Cardiac septum (tissue), 1 donor: ENCODE measurements around the gene PCDHA3. TPM values are rescaled to one million over a fixed set of nuclear protein-coding genes. Genes with fewer than 3 reads are reported as not detected.
"Not testable (repeated sequence)": the region's sequence is repeated elsewhere in the genome, so short reads cannot be mapped to it uniquely, and the experiment has no call there.

Experiments used
- DNase-seq: peaks from one replicate; pipeline ENCODE4 v3.0.0-alpha.2; 2020; ENCODE audit warnings: low spot score
- intact Hi-C: fragments of 100-400 bp; cut with DNase I; formaldehyde crosslinking; loops from one replicate; pipeline ENCODE4 v1.14.0; 2022
- long read RNA-seq: library from polyadenylated mRNA; unstranded; transcript quantifications from one replicate; pipeline ENCODE4 v2.0.0, GENCODE V29; 2021
- total RNA-seq: library from RNA; stranded (reverse); fragmentation: NEBNext Ultra II Directional; extraction: Animal tissue kit (Norgen Biotek cat#: 25700); gene quantifications from one replicate; pipeline ENCODE4 v1.2.1, GENCODE V29; 2021
- donor health status: DM: no; HTN: no; CAD: no.

Gene PCDHA3
- total RNA-seq, result 0.11 TPM
- long read RNA-seq, result 0 reads

DNA sequence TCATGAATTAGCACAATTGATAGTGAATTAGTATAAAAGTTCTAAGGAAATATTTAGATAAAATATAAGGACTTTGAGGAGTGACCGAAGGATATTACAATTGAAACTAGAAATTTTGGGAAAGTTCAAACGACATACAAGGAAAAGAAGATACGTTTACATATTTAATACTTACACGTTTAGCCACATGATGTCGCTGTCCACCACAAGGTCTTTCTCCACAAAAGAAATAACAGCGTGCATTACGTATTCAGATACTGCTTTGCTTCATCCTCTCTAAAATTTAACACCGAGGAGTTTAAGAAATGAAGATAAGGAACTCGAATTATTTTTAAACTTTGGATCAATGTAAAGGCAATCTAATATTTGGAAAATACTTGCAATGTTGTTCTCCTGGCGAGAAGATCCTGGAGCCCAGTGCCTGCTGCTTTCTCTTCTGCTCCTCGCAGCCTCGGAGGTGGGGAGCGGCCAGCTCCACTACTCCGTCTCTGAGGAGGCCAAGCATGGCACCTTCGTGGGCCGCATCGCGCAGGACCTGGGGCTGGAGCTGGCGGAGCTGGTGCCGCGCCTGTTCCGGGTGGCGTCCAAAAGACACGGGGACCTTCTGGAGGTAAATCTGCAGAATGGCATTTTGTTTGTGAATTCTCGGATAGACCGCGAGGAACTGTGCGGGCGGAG is at the start of gene PCDHA3:
PCDHA3 (plus strand) TSS at position 242 of the 678 bp plus-strand sequence.
- no peak for DNase-seq
- intact Hi-C loops, result no loop called here

DNA sequence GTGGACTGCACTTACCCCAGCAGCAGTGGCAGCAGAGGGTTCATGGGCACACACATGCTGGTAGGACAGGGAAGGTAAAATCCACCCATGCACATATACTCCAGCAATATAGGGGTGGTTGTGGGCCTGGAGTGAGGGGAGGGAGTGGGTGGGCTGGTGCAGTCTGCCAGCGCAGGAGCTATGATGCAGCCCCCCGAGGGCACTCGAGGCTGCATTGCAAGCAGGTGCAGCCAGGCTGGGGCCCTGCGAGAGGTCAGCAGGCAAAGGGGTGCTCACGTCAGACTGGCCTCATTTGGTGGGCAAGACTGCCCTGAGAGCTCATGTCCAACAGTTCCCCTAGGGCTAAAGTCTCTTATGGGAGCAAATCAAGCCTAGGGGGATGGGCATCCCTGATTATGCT is 47.3 kb upstream of the PCDHA3 start:
- intact Hi-C loops, result no loop called here
- DNase-seq, result no peak

DNA sequence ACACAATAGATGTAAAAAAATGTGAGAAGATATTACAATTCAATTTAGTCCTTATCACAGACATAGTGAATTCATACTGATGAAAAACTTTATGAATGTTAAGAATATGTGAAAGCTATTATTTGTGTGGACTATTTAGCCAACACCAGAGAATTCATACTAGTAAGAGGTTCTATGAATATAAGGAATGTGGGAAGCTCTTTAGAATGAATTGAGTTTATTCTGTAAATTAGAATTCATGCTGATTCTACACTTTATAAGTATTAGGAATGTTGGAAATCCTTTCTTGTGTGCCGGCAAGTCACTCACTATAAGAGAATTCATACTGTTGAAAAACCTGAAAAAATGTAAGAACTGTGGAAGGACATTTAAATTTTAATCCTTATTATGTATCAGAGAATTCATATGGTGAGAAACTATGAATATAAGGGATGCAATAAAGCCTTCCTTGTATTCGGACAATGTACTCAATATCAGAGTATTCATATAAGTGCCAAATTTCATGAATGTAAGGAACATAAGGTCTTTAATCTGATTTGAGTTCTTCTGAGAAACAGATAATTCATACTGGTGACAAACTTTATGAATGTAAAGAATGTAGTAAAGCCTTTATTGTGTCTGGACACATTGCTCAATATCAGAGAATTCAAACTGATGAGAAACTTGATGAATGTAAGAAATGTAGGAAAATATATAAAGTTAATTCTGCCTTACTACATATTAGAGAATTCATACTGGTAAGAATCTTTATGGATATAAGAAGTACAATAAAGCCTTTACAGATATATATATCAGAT is 36.5 kb upstream of the PCDHA3 start:
- no peak for DNase-seq
- intact Hi-C loops, result no loop called here

DNA sequence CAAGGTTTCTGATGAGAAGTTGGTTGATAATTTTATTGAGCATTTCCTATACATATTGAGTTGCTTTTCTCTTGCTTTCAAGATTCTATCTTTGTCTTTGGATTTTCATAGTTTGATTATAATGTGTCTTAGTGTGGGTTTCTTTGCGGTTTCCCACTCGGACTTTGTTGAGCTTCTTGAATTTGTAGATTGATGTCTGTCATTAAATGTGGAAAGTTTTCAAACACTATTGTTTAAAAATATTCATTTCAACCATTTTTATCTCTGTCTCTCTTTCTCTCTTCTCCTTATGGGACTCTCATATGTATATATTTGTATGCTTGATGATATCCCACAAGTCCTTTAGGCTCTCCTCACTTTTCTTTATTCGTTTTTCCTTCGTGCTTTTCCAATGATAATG is 33.4 kb upstream of the PCDHA3 start:
- DNase-seq, result no peak
- intact Hi-C loops, result no loop called here

DNA sequence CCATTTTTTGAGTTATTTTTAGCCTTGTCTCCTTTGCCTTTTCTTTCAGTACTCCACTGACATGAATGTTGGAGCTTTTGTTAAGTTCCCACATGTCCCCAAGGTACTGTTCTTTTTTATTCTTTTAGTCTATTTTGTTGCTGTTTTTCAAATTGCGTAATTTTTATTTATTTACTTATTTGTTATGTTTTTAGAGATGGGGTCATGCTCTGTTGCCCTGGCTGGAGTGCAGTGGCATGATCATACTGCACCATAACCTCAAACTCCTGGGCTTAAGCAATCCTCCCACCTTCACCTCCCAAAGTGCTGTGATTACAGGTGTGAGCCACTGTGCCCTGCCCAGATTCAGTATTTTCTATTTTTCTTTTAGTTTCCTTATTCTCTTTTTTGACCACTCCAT is 20.3 kb upstream of the PCDHA3 start:
- intact Hi-C loops, result no loop called here
- no peak for DNase-seq

DNA sequence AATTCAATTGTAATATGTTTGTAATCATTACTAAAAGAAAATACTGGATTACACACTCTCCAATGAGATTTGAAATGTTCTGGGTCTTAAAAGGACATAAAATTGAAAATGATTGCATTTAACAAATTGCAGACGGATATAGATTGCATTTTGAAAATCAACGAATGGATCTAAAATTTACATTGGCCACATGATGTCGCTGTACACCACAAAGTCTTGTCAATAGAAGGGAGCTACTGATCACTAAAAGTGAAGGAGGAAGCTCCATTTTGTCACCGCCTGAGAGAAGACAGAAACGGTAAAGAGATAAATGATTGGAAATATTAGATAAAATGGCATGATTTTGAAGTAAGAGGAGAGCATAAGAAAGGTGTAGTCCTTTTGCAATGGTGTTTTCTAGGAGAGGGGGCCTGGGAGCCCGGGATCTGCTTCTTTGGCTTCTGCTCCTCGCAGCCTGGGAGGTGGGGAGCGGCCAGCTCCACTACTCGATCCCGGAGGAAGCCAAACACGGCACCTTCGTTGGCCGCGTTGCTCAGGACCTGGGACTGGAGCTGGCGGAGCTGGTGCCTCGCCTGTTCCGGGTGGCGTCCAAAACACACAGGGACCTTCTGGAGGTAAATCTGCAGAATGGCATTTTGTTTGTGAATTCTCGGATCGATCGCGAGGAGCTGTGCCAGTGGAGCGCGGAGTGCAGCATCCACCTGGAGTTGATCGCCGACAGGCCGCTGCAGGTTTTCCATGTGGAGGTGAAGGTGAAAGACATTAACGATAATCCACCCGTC is 14.8 kb upstream of the PCDHA3 start, which contains the start of gene PCDHA1:
PCDHA1 (plus strand) TSS at position 236 of the 782 bp plus-strand sequence.
- intact Hi-C loops, result no loop called here
- DNase-seq, result no peak

DNA sequence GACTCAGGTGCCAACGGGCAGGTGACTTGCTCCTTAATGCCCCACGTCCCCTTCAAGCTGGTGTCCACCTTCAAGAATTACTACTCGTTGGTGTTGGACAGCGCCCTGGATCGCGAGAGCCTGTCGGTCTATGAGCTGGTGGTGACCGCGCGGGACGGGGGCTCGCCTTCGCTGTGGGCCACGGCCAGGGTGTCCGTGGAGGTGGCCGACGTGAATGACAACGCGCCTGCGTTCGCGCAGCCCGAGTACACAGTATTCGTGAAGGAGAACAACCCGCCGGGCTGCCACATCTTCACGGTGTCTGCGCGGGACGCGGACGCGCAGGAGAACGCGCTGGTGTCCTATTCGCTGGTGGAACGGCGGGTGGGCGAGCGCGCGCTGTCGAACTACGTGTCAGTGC is 13.4 kb upstream of the PCDHA3 start:
- DNase-seq, intact Hi-C loops: not testable (repeated sequence)

DNA sequence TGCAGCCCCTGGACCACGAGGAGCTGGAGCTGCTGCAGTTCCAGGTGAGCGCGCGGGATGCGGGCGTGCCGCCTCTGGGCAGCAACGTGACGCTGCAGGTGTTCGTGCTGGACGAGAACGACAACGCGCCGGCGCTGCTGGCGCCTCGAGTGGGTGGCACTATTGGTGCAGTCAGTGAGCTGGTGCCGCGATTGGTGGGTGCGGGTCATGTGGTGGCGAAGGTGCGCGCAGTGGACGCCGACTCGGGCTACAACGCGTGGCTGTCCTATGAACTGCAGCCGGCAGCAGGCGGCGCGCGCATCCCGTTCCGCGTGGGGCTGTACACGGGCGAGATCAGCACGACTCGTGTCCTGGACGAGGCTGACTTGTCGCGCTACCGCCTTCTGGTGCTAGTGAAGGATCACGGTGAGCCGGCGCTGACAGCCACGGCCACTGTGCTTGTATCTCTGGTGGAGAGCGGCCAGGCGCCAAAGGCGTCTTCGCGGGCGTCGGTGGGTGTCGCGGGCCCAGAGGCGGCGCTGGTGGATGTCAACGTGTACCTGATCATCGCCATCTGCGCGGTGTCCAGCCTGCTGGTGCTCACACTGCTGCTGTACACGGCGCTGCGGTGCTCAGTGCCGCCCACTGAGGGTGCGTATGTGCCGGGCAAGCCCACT is 12.9 kb upstream of the PCDHA3 start:
- intact Hi-C loops, DNase-seq: not testable (repeated sequence)

DNA sequence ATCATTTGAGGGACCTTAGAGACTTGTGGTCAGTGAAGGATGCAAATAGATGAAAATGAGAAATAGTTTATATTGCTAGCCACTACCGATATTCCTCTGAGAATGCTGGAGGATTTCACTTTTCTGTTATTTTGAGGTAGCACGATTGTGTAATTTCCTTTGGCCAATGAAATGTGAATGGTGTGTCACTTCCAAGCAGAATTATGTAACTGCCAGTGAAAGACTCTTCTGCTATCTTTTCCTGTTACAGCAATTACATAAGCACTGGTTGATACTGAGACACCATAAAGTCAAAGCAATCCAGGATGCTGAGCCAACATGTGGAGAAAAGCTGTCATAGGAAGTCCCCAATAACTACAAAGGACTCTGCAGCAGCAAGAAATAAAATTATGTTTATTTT is 9.8 kb upstream of the PCDHA3 start:
- DNase-seq, result no peak
- intact Hi-C loops, result no loop called here

DNA sequence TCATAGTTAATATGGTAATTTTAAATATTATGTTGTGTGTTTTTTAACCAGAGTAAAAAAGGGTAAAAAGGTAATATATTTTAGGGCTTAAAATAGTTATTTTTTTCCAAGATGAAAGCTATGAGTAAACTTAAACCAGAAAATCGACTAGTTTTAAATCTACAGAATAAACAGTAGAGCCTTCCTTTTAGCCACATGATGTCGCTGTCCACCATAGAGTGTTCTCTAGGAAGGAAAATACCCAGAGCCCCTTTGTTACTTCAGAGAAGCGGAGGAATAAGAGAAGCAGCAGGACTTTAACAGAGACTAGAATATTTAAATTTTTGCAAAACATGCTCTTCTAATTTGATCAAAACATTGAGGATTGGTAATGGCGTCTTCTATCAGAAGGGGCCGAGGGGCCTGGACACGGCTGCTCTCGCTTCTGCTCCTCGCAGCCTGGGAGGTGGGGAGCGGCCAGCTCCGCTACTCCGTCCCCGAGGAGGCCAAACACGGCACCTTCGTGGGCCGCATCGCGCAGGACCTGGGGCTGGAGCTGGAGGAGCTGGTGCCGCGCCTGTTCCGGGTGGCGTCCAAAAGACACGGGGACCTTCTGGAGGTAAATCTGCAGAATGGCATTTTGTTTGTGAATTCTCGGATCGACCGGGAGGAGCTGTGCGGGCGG is 6.1 kb upstream of the PCDHA3 start, which contains the start of gene PCDHA2:
PCDHA2 (plus strand) TSS at position 258 of the 664 bp plus-strand sequence.
- DNase-seq, result no peak
- intact Hi-C loops, result no loop called here

DNA sequence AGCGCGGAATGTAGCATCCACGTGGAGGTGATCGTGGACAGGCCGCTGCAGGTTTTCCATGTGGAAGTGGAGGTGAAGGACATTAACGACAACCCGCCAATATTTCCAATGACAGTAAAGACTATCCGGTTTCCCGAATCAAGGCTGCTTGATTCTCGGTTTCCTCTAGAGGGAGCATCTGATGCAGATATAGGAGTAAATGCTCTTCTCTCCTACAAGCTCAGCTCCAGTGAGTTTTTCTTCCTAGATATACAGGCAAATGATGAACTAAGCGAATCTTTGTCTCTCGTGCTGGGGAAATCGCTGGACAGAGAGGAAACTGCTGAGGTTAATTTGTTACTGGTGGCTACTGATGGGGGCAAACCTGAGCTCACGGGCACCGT is 5.6 kb upstream of the PCDHA3 start:
- intact Hi-C loops, result no loop called here
- no peak for DNase-seq

DNA sequence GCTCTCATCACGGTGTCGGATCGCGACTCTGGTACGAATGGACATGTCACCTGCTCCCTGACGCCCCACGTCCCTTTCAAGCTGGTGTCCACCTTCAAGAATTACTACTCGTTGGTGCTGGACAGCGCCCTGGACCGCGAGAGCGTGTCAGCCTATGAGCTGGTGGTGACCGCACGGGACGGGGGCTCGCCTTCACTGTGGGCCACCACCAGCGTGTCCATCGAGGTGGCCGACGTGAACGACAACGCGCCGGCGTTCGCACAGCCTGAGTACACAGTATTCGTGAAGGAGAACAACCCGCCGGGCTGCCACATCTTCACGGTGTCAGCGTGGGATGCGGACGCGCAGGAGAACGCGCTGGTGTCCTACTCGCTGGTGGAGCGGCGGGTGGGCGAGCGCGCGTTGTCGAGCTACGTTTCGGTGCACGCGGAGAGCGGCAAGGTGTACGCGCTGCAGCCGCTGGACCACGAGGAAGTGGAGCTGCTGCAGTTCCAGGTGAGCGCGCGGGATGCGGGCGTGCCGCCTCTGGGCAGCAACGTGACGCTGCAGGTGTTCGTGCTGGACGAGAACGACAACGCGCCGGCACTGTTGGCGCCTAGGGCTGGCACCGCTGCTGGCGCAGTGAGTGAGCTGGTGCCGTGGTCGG is 4.7 kb upstream of the PCDHA3 start:
- DNase-seq, result not testable (repeated sequence)

DNA sequence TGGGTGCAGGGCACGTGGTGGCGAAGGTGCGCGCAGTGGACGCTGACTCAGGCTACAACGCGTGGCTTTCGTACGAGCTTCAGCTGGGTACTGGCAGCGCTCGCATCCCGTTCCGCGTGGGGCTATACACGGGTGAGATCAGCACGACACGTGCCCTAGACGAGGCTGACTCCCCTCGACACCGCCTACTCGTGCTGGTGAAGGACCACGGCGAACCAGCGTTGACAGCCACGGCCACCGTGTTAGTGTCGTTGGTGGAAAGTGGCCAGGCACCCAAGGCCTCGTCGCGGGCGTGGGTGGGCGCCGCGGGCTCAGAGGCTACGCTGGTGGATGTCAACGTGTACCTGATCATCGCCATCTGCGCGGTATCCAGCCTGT is 4.2 kb upstream of the PCDHA3 start:
- no peak for DNase-seq
- intact Hi-C loops, result no loop called here

More for the DNA sequence above, 4.7 kb upstream of the PCDHA3 start:
- intact Hi-C loops, result not testable (repeated sequence)

DNA sequence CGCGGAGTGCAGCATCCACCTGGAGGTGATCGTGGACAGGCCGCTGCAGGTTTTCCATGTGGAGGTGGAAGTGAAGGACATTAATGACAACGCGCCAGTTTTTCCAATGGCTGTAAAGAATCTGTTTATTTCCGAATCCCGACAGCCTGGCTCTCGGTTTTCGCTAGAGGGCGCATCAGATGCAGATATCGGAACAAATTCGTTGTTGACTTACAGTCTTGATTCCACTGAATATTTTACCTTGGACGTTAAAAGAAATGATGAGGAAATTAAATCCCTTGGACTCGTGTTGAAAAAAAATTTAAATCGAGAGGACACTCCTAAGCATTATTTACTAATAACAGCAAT is 611 bp downstream of the PCDHA3 start:
- intact Hi-C loops, result no loop called here
- no peak for DNase-seq

DNA sequence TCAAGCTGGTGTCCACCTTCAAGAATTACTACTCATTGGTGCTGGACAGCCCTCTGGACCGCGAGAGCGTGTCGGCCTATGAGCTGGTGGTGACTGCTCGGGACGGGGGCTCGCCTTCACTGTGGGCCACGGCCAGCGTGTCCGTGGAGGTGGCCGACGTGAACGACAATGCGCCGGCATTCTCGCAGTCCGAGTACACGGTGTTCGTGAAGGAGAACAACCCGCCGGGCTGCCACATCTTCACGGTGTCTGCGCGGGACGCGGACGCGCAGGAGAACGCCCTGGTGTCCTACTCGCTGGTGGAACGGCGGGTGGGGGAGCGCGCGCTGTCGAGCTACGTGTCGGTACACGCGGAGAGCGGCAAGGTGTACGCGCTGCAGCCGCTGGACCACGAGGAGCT is 1.5 kb downstream of the PCDHA3 start:
- DNase-seq, intact Hi-C loops: not testable (repeated sequence)

DNA sequence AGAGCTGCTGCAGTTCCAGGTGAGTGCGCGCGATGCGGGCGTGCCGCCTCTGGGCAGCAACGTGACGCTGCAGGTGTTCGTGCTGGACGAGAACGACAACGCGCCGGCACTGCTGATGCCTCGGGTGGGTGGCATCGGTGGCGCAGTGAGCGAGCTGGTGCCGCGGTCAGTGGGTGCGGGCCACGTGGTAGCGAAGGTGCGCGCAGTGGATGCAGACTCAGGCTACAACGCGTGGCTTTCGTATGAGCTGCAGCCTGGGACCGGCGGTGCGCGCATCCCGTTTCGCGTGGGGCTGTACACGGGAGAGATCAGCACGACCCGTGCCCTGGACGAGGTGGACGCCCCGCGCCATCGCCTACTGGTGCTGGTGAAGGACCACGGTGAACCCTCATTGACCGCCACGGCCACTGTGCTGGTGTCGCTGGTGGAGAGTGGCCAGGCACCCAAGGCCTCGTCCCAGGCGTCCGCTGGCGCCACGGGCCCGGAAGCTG is 2.0 kb downstream of the PCDHA3 start:
- DNase-seq, result no peak
- intact Hi-C loops, result no loop called here

DNA sequence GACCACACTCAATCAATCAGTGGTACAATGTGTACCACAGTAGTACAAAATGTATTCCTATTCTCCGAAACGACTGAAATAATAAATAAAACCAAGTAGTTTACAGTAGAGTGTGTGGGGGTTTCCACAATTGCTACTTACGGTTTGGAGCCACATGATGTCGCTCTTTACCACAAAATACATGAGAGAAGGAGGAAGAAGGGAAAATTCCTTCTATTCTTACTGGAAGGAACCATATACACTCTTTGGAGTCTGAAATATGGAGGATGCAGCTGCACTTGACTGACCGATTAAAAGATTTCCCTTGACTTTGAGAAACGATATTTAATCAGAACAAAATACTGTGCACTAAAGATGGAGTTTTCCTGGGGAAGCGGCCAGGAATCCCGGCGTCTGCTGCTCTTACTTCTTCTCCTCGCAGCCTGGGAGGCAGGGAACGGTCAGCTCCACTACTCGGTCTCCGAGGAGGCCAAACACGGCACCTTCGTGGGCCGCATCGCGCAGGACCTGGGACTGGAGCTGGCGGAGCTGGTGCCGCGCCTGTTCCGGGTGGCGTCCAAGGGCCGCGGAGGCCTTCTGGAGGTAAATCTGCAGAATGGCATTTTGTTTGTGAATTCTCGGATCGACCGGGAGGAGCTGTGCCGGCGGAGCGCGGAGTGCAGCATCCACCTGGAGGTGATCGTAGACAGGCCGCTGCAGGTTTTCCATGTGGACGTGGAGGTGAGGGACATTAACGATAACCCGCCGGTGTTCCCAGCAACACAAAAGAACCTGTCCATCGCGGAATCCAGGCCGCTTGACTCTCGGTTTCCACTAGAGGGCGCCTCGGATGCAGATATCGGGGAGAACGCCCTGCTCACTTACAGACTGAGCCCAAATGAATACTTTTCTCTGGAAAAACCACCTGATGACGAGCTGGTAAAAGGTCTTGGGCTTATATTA is 6.2 kb downstream of the PCDHA3 start, which contains the start of gene PCDHA4:
PCDHA4 (plus strand) TSS at position 235 of the 942 bp plus-strand sequence.
- intact Hi-C loops, result no loop called here
- no peak for DNase-seq
